GM18868 (cell line): ENCODE results near the gene RFX2.

Source experiments
- ATAC-seq: cut with Tn5 transposase; IDR thresholded peaks from one replicate; pipeline ENCODE4 v1.9.1; 2021; ENCODE audit warnings: mild to moderate bottlenecking, moderate library complexity; ENCODE audit not compliant: unreplicated experiment

Gene RFX2

DNA sequence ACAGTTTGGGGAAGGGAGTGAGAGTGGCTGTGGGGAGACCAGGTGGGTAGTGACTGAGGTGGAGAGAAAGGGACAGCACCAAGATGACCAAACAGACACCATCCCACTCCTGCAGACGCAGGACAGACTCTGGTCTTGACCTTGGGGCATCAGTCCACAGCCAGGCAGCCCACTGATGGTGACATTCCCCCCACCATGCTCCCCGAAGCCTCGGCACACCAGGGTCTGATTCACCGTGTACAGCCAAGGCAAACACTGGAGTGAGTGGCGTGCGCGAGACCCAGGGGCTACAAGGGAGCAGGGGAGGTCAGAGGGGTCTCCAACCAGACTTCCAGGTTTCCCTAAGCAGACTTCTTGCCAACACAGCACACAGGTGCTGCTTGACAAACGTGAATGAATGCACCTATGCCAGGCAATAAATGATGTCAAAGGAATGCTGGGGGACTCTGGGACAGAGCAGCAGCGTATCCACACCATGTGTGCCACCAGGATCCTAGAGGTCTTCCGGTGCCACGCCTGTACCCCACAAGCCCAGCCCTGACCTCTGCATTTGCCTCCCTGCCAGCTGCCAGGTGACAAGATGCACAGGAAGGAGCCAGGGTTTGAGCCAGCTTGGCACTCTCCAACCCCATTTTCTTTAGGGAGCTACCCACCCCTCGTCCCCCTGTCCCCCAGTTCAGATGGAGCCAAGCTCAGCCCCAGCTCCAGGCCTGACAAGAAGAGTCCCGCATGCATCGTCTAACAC, 150.9 kb downstream of the RFX2 start:
- ATAC-seq = no peak

DNA sequence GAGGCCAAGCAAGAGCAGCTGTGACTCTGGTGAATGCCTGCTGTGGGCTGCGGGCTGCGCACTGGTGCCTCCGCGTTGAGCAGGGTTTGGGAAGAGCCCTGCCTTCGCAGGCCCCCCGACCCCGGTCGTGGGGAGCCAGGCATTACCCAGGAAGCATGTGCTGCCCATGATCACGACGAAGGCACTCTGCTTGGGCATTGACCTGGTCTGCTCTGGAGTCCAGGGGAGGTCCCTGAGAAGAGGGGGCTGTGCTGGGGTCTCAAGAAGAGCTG, 151.5 kb downstream of the RFX2 start:
- no peak for ATAC-seq

DNA sequence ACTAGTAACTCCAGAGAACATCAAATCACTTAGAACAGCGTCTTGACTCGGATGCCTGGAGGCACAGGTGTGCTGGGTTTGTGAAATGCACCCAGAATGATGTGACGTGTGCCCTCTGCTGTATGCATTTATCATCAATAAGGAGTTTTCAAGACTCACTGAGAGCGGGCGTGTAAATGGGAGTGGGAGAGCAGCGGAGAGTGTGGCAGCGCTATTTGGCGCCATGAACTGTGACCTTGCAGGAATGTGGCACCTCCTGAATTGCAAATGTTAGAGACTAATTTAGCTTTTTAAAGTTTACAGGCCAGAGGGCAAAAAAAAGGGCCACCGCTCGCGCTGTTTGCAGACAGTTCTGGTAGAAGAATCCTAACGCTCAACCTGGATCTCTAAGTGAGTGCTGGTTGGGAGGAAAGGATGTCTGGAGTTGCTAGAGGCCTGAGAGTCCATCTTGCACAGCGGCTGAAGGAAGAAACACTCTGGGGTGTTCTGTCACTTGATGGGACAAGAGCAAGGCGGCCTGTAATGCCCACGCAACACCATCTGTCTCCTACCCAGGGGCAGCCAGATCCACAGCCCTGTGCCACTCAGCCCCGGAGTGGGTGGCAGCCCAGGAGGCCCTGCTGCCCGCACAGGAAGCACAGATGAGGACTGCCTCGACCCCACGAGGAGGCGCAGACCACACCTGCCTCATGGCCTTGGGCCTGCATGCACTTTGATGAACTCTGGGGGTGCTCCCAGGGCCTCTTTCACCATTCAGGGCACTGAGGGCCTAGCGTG, 152.0 kb downstream of the RFX2 start:
- ATAC-seq = no peak

DNA sequence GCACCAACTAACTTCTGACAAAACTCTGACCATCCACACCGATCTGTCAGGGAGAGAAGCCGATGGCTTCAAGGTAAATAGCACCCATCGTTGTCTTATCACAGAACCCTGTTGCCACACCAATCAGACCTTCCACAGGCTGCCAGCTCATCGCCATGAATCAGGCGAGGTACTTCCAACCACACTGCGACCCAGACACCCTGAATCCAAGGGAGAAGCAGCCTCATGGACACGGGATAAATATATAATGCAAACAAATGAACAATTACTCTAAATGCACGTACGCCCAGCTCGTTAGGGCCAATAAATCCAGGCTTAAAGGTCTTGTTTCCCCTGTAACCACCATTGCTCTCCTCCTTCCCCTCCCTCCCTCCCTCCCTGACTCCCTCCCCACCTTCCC, 153.1 kb downstream of the RFX2 start:
- ATAC-seq = no peak

DNA sequence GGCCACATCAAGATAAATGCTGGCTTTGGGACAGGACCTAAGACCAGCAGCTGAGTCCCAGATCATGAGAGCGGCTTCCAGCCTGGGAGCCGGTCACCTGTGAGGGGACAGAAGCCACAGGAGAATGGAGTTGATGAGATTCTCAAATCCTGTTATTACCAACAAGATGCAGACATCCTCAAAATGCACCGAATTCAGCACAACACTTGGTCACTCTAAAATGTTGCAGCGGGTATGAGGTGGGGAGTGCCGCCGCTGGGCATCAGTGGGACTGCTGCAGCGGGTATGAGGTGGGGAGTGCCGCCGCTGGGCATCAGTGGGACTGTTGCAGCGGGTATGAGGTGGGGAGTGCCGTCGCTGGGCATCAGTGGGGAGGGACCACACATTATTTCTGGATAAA, 153.6 kb downstream of the RFX2 start:
- no peak for ATAC-seq

DNA sequence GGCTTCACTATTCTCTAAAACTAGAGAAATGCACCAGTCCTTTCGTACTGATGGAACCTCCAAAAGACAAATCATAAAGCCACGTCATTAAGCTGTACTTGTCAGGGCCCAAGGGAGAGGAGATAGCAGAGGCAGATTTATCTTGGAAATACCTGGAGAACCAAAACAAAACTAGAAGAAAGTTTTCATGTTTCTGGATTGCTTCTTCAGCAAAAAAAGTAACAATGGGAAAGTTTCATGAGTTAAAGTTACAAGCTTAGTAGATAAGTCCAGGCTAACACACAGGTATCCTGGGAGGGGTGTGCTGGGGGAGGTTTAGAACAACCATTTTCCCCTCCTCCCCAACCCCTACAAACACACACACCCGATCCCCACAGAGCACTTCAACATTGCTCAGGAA, 154.0 kb downstream of the RFX2 start:
- ATAC-seq = no peak

DNA sequence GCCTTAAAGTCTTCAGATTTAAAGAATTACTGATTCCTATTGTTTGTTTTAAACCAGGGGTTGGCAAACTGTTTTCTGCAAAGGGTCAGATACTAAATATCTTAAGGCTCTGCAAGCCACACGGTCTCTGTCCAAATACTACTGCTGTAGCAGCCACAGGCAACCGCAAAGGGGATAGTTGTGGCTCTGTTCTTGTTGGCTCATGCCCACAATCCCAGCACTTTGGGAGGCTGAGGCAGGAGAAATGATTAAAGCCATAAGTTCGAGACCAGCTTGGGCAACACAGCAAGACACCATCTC, 154.7 kb downstream of the RFX2 start:
- ATAC-seq = no peak

DNA sequence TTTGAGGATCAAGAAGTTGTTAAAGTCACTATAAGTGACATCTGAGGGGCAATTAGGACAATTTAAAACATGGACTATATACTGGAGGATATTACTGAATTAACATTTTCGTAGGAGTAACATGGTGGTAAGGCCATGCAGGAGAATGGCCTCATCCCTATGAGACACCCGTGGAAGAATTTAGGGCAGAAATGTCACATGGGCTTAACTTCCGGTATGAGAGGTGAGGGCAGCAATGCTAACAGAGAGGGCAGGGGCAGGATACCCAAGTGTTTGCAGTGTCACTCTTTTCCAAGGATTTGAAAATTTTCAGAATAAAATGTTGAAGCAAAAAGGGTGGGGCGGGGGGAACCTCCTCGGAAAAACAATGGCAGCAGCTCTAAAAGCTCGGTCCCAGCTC, 156.0 kb downstream of the RFX2 start:
- ATAC-seq = no peak

DNA sequence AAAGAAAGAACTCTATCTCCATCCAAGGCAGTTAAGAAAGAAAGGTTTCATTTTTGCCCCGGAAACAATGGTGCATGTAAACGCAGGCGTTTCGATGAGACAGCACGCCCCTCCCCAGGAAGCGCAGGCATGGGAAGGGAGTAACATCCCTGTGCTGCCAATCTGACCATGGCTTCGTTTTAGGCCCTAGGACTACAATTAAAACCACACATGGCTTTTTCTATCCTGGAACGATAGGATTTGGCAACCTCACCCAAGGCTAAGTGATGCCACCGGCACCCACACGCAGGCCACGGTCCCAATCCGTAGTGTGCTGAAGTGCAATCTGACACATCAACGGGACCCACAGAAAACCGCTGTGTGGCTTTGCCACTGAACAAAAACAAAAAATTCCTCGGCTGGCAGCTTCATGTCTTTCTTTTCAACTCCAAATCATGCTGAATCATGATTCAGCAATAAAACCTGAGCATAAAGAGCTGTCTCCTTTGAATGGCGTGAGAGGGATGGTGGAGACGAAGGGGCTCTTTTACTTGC, 156.6 kb downstream of the RFX2 start:
- no peak for ATAC-seq

DNA sequence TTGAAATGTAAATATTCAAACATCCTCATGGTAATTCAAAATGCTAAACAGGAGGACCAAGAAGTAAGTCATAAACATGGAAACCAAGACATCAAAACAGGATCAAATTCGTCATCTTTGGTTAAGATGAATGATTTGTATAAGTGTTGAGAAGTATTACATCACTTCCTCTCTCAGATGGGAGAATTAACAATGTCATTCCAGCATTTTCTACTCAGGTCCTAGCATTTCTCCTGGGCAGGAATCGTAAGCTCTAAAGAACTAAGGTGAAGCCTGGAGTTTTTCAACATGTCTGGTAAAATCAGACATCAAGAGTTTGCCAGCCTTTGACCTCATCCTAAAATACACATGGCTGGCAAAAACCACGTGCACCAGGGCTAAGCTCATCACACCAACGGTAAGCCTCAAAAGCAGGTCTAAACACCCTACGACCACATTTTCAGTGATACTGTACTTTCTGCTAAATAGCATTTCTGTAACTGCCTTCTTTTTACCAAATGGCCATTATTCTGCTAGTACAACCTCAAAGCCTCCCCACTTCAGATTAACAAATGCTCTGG, 157.2 kb downstream of the RFX2 start:
- no peak for ATAC-seq

DNA sequence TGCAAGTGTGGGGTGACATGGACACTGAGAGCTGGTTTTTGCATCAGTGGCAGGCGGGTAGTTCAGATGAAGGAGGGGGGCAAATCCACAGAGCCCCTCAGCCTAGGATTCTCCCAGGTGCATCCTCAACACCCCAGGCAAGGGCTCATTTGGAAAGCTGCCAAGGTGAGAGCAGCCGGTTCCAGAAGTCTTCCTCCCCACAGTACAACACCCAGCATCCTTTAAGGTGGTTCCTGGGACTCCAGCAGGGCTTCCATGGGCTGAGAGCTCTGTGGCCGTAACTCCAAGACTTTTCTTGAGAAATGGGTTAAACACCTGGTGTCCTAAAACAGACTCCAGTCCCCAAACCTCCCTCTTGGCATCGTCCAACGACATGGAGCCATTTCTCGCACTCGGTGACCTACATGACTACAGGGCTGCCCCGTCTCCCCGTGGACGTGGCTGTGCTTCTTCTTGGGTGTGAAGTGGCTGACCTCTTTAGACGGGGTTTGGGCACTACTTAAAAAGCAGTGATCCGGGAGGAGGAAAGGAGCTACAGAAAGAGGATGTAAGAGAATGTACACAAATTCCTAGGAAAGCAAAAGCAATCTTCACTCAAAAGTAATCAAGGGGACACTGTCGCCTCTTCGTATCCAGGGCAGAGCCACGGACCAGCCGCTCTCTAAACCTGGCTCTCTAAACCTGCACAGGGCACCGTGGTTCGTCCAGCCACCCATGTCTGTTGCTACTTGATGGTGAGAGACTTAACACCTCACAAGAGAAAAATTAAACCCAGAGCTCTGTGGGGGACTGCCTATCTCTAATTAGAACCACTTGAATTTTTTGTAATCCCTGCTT, 157.9 kb downstream of the RFX2 start:
- ATAC-seq = no peak

DNA sequence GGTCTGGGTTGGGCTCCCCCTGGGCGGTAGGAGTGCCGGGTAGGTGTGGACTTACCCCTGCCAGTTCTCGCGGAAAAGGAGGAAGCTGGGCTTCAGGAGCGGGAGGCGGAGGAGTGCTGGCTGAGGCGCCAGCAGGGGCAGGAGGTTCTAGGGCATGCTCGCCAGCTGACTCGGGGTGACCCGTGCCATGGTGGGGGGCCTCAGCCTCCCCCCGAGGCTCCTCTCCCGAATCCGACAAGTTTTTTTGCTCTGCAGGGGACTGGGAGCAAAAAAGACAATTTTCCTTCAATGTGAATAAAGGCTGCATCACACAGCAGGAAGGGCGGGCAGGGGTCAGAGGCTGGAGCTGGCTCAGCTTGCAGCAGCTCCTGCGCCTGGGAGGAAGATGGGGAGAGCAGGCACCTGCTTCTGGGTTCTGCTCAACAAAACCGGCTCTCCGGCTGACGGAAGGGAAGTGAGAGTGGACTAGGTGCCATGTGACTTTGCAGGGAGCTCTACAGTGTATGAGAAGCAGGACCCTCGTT, 158.9 kb downstream of the RFX2 start:
- no peak for ATAC-seq

DNA sequence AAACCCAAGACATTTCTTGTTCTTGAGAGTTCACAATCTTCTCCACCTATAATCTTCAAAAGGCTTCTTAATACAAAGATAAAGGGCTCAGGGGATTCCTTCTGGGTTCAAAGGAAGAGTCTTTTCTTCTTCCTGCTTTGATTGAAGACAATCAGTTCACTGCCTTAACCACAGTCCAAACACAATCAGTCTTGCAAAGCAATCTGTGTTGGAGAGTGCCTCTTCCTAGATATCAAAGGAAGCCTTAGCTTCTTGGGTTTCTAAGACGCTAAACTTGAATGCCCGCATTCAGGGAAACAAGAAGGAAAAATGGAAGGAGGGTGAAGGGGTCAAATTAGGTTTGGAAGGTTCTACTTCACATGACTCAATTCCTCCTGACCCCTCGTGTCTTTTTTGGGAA, 159.6 kb downstream of the RFX2 start:
- ATAC-seq = no peak

DNA sequence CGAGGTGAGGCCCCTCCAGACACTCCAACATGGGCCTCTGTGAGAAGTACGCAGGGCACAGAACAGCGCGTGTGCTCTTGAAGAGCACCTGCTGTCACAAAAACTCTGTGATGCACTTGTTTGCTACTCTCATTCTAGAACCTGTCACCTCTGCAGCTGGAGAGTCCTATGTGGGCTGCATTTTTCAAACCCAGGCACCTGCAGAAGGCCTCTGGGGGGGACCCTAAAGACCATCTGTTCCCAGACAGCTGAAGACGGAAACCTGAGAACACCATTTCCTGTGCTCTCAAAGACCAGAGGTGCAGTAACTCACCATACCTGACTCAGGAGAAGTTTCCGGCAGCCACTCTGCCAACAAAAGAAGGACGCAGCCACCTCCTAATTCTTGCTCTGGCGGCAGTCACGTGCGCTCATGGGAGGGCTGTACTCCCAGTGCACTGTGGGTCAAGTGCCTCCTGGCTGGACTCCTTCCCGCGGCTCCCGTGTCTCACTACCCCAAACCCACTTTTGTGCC, 160.5 kb downstream of the RFX2 start:
- no peak for ATAC-seq

DNA sequence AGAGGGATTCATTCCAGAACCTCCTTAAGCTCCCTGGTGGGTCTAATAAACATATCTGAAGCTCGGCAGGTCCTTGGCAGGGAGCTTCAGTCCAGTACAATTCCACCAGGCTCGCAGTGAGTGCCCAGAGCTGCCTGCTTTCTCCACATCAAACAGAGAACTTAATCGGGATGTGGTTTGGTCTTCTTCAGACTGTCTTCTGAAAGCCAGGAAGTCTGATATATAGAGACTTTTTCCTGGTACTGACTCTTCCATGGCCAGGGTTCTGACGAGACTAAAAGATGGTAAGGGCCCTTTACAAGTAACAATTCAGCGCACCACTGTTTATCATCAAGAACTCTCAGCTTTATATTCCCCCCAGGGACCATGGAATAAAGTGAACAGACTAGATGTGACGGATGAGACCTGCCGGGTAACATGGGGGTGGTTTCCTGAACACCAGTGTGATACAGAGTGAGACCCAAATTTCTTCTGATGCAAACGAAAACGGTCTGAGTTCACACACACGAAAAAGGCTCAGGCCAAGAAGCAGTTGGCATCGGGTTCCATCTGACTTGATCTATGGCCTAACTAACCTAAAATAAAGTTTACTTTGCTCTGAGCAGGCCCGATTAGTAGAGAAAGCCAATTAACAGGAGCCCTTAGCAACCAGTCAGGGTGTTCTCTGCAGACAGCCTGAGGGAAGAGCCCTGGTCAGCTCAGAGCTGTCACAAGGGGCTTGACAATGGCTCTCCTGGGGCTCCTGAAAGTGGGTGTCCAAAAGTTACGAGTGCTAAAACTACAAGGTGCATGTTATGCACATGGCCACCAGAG, 161.3 kb downstream of the RFX2 start:
- no peak for ATAC-seq

DNA sequence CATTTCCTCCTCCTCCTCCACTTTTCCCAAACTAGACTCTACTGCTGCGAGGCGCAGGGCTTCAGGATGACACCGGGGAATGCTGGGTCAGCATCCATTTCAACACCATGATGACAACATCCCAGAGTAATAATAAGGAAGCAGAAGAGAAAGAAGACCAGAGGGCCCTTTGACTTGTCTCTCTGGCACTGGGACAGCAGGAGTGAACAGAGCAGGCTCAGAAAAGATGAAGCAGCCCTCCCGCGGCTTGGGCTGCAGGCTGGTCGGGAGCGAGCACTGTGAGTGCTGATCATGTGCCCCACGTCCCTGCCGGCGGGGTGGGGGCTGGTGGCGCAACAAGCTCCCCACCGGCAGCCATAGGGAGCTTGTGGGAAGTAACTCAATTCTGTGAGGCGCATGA, 162.9 kb downstream of the RFX2 start:
- no peak for ATAC-seq

DNA sequence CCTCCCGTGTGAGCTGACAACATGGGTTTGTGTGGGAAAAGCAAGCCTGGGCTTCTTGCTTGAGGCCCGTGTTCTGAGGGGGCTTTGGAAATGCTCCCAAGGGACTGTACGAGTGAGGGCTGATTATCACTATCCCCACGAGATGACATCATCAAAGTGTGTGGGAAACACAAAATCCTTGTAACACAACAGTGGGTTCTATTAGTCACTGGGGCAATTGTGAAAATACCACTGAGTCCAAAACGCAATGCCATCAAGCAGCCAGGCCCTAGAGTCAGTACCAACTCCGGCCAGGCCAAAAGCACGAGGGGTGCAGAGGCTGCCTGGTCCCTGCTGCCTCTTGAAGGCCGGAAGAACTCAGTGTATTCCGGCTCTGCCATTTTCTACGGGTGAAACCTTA, 166.7 kb downstream of the RFX2 start:
- no peak for ATAC-seq
